HG03469 (cell line): ENCODE data around the gene UNC13A.

Experiments used
- ATAC-seq: cut with Tn5 transposase; IDR thresholded peaks from one replicate; pipeline ENCODE4 v1.9.1; 2021; ENCODE audit warnings: mild to moderate bottlenecking, moderate library complexity, moderate number of reproducible peaks; ENCODE audit not compliant: unreplicated experiment

UNC13A gene

GRCh38 chr19:17711851-17712250 lies 23.7 kb upstream of the UNC13A start:
- no peak for ATAC-seq

GRCh38 chr19:17706750-17707181 lies 18.6 kb upstream of the UNC13A start:
- ATAC-seq = no peak

- no peak for ATAC-seq
Observed at GRCh38 chr19:17703824-17704463, 15.8 kb upstream of the UNC13A start.

- ATAC-seq = no peak
Observed at GRCh38 chr19:17695198-17695597, 7.0 kb upstream of the UNC13A start.

GRCh38 chr19:17692566-17692965 lies 4.4 kb upstream of the UNC13A start:
- ATAC-seq = no peak

GRCh38 chr19:17688853-17689595 lies 870 bp upstream of the UNC13A start:
- no peak for ATAC-seq

- ATAC-seq = no peak
Observed at GRCh38 chr19:17687141-17687856, 855 bp downstream of the UNC13A start.

- ATAC-seq = no peak
Observed at GRCh38 chr19:17686592-17687024, 1.5 kb downstream of the UNC13A start.

- no peak for ATAC-seq
Observed at GRCh38 chr19:17686023-17686521, 2.1 kb downstream of the UNC13A start.

GRCh38 chr19:17685451-17686022 lies 2.6 kb downstream of the UNC13A start:
- no peak for ATAC-seq

- no peak for ATAC-seq
Observed at GRCh38 chr19:17684256-17684655, 3.9 kb downstream of the UNC13A start.

GRCh38 chr19:17683078-17683477 lies 5.1 kb downstream of the UNC13A start:
- no peak for ATAC-seq

GRCh38 chr19:17682273-17682672 lies 5.9 kb downstream of the UNC13A start:
- ATAC-seq = no peak

- ATAC-seq = no peak
Observed at GRCh38 chr19:17681505-17682125, 6.5 kb downstream of the UNC13A start.

GRCh38 chr19:17680230-17680722 lies 7.9 kb downstream of the UNC13A start:
- ATAC-seq = no peak

GRCh38 chr19:17679526-17680229 lies 8.5 kb downstream of the UNC13A start:
- no peak for ATAC-seq

GRCh38 chr19:17678836-17679235 lies 9.3 kb downstream of the UNC13A start:
- ATAC-seq = no peak

- ATAC-seq = no peak
Observed at GRCh38 chr19:17677002-17677401, 11.2 kb downstream of the UNC13A start.

- no peak for ATAC-seq
Observed at GRCh38 chr19:17676295-17676694, 11.9 kb downstream of the UNC13A start.
